ENCODE data around the gene PAPSS1.

Gene PAPSS1

DNA sequence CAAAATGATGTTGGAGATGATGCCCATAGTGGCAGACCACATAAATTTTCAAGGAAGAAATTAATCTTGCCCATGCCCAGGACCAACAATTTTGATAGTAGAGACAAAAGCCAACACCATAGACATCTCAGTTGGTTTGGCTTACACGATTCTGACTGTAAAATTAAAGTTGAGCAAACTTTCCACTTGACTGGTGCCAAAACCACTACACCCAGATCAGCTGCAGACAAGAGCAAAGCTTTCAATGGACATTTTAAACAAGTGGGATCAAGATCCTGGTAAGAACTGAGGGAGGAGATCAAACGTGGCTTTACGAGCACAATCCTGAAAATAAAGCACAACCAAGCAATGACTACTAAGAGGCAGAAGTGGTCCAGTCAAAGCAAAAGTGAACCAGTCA, 90.7 kb downstream of the PAPSS1 start:
- no peak for DNase-seq (ENCODE audit: low spot score)

- no peak for DNase-seq (ENCODE audit: low spot score)
These were observed 94.6 kb downstream of the PAPSS1 start for GRCh38 chr4:107625391-107625902.

DNA sequence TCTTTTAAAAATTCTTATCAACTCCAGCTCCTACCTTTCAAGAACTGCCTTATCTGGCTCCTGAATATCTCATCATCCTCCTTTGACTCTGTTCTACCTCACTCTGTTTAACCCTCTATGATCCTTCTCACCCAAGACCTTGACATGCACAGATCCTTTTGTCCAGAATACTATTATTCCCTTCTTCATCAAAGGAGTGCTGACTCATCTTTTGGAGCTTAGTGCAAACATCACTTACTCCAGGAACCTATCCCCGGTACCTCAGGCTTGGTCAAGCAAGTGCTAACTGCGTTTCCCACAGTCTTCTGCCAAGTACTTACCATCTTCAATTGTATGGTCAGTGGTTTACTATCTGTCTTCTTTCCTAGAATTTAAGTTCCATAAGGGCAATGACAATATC, 96.0 kb downstream of the PAPSS1 start:
- DNase-seq (ENCODE audit: low spot score) = no peak

- no peak for DNase-seq (ENCODE audit: low spot score)
These were observed 98.0 kb downstream of the PAPSS1 start for GRCh38 chr4:107622006-107622405.

DNA sequence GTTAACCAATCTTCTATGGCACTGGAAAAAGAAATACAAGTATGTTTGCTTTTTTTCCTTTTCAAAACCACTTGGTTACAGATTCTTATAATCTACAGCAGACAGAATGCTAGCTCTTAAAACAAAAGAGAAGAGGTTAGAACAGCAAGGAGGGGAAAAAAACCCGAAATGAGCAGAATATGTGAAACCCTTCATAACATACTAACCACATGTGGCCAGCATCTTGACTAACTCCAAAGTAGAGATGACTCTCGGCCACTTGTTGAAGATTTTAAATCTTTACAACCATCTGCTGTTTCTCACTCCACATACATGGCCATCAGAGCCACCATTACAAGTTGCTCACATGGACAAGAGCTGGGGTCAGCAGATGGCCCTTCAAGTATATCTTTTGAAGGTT, 100.3 kb downstream of the PAPSS1 start:
- no peak for DNase-seq (ENCODE audit: low spot score)

DNA sequence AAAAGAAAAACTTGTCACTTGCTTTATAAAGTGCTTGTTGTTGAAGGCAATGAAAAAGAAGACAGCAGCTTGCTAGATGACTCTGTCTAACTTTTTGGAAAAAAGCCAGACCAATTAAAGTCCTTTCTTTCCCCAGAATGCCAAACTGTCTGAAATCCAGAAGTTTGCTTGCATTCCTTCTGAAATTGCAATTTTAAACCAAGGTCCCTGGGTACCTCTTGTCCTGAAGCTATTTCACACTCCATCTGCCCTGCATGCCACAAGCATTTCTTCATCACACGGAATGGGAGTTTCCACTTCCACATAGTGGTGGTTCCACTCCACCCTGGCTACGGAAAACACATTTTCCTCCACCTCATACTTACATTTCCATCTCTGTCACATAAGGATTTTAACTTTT, 101.0 kb downstream of the PAPSS1 start:
- no peak for DNase-seq (ENCODE audit: low spot score)

DNA sequence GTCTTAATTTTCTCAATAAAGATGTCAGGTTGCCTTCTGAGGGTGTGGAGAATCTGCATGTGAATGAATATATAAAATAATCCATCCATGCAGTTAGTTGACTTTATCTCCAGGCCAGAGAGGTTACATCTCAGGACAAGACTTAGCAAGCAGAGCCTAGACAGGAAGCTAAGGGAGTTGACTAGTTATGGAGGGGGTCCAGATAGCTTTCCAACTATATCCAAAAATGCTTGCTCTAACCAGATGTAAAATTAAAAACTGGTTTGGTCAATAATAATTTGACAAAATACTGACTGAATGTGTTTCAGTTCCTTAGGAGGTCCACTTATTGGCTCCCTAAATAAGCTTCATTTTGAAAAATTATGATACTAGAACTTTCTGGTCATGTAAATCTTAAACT, 101.4 kb downstream of the PAPSS1 start:
- DNase-seq (ENCODE audit: low spot score) = no peak

- DNase-seq (ENCODE audit: low spot score) = no peak
These were observed 103.1 kb downstream of the PAPSS1 start for GRCh38 chr4:107616838-107617389.

DNA sequence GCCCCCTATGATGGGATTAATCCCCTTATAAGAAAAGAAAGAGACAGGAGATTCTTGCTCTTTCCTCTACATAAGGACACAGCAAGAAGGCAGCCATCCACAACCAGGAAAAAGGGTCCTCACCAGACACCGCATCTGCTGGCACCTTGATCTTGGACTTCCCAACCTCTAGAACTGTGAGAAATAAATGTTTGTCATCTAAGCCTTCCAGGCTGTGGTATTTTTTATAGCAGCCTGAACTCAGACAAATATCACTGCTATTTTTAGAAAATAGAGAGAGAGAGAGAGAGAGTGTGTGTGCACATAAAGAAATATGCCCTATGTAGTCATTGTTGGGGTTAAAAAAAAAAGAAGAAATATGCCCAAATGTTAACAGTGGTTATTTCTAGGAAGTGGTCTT, 104.2 kb downstream of the PAPSS1 start:
- no peak for DNase-seq (ENCODE audit: low spot score)

DNA sequence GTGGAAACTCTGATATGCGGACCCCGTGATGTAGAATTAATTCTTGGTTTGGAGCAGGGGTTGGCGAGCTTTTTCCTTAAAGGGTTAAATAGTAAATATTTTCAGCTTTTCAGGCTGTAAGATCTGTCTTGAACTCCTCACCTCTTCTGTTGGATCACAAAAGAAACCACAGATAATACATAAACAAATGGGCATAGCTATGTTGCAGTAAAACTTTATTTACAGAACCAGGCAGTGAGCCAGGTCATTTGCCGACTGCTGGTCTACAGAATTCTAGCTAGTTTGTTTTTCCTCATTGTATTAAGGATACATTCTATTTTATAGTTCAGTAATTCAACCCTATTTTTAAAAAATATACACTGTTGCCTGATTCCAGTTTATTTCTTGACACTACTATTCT, 116.6 kb downstream of the PAPSS1 start:
- no peak for DNase-seq (ENCODE audit: low spot score)

- DNase-seq (ENCODE audit: low spot score) = no peak
These were observed 119.1 kb downstream of the PAPSS1 start for GRCh38 chr4:107600983-107601382.

DNA sequence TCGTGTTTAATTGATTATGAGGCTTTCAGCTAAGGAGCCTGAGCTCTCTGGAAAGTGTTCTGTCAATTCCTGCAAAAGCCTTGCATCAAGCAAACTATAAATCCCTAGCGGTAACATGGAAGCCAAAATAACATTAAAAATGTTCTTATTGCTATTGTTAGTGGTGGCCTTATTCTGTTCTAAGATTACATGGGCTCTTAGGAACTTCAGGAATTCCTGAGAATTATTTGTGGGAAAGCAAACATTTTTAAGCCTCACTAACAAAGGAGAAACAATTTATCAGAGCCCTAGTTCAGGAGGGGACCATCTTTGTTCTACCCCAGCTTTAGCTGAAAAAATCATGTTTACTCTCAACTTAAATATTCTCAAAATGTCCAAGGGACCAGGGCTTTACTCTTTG, 119.6 kb downstream of the PAPSS1 start:
- DNase-seq (ENCODE audit: low spot score) = no peak

DNA sequence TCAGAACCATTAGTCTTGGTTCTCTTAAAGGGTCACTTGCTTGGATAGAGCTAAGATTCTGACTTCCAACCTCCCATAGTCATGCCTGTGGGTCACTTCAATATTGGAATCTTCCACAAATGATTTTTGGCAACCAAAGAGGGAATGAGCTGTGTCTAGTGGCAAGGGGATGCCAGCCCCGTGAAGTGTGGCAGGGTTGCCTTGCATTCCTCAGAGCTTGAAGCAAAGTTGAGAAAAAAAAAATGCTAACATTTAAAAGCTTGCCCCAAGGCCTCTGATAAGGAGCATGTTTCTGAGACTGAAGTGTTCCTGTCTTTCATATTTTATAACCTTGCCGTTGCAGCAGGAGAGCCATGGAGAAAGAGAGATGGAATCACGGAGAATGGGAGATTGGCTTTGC, 120.2 kb downstream of the PAPSS1 start:
- no peak for DNase-seq (ENCODE audit: low spot score)

DNA sequence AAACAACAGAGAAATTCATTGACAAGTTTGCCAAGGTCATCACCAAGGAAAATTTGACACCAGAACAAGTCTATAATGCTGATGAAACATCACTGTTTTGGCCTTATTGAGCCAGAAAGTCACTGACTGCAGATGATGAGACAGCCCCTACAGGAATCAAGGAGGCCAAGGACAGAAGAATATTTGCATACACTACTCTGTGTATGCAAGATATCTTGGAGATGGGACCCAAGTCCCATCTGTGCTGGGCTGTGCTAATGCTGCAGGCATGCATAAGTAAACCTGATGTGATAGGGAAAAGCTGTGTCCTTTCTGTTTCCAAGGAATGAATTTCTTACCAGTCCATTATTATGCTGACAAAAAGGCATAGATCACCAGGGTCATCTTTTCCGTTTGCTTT, 126.8 kb downstream of the PAPSS1 start:
- no peak for DNase-seq (ENCODE audit: low spot score)

- DNase-seq (ENCODE audit: low spot score) = no peak
These were observed 127.5 kb downstream of the PAPSS1 start for GRCh38 chr4:107592519-107592918.

DNA sequence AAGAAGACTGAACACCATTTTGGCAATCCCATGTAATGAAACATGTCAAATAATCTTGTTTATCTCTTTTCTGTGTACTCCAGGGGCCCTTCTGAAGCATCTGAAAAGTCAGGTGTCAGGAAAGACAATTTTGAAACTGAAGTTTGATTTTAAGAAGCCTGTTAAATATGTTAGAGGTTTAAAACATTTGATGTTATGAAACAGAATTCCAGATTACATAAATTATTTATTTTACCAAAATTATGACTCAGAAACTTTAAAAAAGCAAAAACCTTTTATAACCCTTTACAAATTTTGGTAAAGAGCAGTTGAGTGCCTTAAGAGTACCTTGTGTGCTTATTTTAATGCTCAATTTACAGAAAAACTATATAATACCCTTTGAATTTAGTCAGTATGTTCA, 130.8 kb downstream of the PAPSS1 start:
- DNase-seq (ENCODE audit: low spot score) = no peak

DNA sequence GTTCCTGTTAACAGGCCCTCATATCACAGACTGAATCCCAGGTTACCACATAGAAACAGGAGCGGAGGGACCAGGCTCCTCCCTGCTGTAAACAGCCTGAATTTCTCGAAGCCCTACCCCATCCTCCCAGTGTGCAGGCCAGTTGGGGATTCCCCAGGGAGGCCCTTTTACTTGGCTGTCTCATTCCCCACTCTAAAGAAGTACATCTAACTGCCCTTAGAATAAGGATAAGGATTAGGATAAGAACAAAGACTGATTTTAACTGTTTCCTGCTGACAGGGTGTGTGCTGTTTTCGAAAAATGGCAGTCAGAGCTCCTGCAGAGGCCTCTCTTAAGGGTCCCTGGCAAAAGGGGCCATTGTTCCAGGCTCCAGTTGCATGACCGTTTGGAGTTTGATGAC, 133.7 kb downstream of the PAPSS1 start:
- DNase-seq (ENCODE audit: low spot score) = no peak

DNA sequence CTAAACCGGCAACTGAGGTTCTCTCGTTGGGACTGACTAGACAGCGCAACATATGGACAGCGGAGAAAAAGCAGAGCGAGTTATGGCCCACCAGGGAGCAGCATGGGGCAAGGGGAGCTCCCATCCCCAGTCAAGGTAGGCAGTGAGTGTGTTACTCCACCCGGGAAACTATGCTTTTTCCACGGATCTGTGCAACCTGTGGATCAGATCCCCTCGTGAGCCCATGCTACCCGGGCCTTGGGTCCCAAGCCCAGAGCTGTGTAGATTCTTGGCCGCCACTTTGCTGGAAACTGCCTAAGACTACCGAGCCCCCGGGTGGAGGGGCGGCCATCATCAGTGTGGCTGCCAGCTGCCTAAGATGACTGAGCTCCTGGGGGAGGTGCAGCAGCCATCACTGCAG, 140.9 kb downstream of the PAPSS1 start:
- no peak for DNase-seq (ENCODE audit: low spot score)

DNA sequence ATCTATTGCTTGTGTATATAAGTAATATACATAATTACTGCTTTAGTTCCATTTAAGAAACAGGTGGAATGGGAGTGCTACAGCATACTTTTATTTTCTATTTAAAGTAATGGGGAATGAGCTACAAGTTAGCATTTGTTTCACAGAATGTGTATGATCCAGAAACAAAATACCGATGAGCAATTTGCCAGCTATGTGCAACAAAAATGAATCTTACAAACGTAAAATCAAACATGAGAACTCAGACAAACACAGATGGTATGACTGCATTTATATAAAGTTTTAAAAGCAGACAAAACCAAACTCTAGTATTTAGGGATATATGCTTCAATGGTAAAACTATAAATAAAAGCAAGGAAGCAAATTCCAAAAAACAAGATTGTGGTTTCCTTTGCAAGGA, 141.7 kb downstream of the PAPSS1 start:
- no peak for DNase-seq (ENCODE audit: low spot score)

DNA sequence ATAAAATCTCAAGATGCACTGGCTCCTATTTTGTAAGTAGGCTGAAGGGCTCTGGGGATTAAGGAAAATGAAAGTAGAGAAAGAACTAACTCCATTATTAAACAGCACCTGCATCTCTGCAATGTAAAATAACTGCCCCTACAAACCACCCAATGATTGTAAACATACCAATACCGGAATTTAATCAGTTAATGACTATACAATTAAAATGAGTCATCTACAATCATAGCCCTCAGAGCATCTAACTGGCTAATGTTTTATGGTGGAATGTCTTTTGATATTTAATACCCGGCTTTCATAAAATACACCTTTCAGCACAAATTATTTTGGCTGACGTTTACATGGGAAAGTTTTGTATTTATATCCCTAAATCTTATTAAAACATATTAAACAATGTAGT, 142.3 kb downstream of the PAPSS1 start:
- no peak for DNase-seq (ENCODE audit: low spot score)

- DNase-seq (ENCODE audit: low spot score) = no peak
These were observed 144.8 kb downstream of the PAPSS1 start for GRCh38 chr4:107575243-107575642.

GRCh38 chr4:107572281-107572680, 147.8 kb downstream of the PAPSS1 start:
- no peak for DNase-seq (ENCODE audit: low spot score)

DNA sequence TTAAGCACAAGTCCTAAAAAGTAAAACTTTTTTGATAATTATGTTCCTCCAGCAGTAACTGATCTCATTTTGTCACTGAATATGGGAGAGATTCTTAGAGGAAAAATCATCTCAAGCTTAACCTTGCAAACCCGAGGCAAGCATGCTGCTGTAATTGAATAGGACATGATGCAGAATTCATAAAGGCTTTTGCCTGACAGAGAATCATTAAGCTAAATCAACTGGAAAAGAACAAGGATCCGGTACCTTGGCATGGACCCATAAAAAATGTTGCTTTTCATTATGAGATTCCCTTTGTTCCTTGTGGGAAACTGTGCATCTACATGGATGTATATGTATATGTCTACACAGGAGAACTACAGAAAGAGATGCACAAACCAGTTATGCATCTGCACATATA, 149.1 kb downstream of the PAPSS1 start:
- DNase-seq (ENCODE audit: low spot score) = no peak

DNA sequence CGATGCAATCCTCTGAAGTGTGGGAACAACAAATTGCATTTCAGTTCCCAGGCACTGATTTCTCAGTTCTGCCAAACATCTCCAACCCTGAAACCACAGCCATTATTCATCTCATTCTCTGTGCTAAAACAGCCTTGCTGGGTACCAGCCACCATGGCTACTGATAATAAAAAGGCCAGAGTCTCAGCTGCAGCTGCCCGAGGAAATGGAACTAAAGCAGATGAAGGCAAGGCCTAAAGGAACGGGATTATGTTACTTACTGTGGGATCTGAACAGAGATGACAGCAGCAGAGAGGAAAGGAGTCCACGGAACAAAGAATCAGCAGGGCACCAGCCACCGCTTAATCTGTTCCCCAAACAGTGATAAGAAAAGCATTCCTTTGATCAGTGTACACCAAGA, 155.7 kb downstream of the PAPSS1 start:
- no peak for DNase-seq (ENCODE audit: low spot score)

All from kidney capillary endothelial cell (primary cell).